ENCODE measurements around the gene DEPDC7.

DEPDC7 gene

DNA sequence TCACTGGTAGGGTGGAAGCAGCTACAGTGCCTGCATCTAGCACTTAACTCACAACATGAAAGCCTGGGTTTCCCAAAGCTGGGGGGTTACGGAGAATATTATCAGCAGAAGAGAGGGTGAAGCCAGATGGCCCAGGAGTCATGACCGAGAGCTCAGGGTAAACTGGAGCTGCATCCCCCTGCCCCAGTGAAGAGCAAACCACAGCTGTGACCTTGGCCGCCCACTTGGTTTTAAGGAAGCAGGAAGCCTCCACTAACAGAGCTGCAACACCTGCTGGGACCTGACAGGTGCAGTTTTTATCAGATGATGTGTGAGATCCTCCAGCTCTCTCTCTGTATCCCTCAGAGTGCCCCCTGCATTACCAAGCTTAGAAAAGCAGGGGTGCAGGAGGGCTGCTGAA is 44.6 kb downstream of the DEPDC7 start:
- no peak for DNase-seq

DNA sequence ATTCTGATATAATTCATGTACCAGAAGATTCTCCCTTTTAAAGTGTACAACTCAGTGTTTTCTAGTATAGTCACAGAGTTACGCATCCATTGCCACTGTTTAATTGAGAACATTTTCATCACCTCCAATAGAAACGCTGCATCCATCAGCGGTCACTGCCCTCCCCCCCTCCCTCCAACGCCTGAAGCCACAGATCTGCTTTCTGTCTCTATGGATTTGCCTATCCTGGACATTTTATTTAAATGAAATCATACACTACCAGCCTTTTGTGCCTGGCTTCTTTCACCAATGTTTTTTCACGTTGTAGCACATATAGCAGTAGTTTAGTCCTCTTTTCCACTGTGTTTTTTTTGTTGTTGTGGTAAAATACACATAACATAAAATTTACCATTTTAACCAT is 46.5 kb downstream of the DEPDC7 start:
- no peak for DNase-seq

- no peak for DNase-seq
Observed at GRCh38 chr11:33063326-33063881, 47.7 kb downstream of the DEPDC7 start.

GRCh38 chr11:33064033-33064825 is 48.6 kb downstream of the DEPDC7 start:
- no peak for DNase-seq

DNA sequence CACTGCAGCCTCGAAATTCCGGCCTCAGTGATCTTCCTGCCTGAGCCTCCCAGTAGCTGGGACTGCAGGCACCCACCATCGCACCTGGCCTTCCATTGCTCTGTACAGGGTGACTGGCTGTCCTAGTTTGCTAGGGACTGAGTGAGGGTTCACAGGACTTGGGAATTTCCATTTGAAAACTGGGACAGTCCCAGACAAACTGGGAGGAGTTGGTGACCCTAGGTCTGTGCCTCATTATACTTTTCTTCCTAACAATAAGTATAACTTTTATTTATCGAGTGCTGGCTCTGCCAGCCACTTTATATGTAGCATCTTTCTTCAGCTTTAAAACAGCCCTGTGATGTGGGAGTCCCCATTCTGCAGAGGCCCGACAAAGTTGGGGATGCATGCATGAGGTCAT is 49.2 kb downstream of the DEPDC7 start:
- DNase-seq: no peak

DNA sequence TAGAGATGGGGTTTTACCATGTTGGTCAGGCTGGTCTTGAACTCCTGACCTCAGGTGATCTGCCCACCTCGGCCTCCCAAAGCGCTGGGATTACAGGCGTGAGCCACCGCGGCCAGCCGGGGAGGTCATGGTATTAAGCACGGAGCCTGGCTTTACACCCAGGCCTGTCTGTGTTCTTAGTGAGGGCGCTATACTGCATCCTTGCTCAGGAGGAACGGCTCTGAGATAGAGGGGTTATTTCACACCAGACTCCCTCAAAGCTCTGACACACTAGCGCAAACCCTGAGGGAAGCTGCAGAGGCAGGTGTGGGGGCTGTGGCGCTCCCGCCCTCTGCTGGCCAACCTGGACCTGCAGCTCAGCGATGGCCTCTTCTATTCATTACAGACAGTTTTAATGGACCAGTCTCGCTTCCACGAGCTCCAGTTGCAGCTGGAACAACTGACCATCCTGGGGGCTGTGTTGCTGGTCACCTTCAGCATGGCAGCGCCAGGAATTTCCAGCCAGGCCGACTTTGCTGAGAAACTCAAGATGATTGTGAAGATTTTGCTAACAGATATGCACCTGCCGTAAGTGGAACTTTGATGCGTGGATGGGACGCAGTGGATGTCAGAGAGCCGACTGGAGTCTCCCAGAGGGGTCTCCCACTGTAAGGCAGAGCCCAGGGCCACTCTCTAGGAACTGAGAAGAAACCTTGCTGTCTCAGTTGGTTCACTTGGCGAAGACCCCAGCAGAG is 49.9 kb downstream of the DEPDC7 start:
- peak; percentile 38 for DNase-seq

GRCh38 chr11:33067294-33067693 is 51.6 kb downstream of the DEPDC7 start:
- no peak for DNase-seq

- DNase-seq: no peak
Observed at GRCh38 chr11:33068611-33069340, 53.1 kb downstream of the DEPDC7 start.

GRCh38 chr11:33072465-33072864 is 56.8 kb downstream of the DEPDC7 start:
- no peak for DNase-seq

All from right kidney (tissue), 1 donor.